ENCODE data around the gene SIX1.

DNA sequence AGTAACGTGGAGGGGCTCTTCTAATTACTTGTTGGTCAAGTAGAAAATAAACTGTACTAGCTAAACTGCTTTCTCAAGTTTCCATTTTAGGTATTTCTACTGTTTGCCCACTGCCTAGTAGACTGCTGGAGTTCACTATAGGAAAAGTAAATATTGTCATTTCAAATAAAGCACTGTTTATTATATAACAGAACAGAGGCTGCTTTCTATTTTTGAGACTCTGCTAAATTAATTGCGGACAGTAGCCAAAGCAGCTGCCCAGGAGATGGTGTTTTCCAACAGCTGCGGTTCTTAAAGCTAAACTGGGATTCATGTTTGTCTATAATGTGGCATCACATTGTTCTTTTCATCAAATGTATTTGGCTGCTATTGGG lies 15.9 kb upstream of the SIX1 start:
- TF ChIP-seq, protein P1, sequence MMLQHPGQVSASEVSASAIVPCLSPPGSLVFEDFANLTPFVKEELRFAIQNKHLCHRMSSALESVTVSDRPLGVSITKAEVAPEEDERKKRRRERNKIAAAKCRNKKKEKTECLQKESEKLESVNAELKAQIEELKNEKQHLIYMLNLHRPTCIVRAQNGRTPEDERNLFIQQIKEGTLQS (CRISPR knock-in tag; conservative IDR thresholded peaks at IDR 0.05), result no peak
- TF ChIP-seq, protein P2, sequence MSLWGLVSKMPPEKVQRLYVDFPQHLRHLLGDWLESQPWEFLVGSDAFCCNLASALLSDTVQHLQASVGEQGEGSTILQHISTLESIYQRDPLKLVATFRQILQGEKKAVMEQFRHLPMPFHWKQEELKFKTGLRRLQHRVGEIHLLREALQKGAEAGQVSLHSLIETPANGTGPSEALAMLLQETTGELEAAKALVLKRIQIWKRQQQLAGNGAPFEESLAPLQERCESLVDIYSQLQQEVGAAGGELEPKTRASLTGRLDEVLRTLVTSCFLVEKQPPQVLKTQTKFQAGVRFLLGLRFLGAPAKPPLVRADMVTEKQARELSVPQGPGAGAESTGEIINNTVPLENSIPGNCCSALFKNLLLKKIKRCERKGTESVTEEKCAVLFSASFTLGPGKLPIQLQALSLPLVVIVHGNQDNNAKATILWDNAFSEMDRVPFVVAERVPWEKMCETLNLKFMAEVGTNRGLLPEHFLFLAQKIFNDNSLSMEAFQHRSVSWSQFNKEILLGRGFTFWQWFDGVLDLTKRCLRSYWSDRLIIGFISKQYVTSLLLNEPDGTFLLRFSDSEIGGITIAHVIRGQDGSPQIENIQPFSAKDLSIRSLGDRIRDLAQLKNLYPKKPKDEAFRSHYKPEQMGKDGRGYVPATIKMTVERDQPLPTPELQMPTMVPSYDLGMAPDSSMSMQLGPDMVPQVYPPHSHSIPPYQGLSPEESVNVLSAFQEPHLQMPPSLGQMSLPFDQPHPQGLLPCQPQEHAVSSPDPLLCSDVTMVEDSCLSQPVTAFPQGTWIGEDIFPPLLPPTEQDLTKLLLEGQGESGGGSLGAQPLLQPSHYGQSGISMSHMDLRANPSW (CRISPR knock-in tag; conservative IDR thresholded peaks at IDR 0.05; ENCODE audit: low read depth), result no peak
- no peak for TF ChIP-seq CREM (CRISPR knock-in tag; IDR thresholded peaks at IDR 0.05)
- TF ChIP-seq, protein P3, sequence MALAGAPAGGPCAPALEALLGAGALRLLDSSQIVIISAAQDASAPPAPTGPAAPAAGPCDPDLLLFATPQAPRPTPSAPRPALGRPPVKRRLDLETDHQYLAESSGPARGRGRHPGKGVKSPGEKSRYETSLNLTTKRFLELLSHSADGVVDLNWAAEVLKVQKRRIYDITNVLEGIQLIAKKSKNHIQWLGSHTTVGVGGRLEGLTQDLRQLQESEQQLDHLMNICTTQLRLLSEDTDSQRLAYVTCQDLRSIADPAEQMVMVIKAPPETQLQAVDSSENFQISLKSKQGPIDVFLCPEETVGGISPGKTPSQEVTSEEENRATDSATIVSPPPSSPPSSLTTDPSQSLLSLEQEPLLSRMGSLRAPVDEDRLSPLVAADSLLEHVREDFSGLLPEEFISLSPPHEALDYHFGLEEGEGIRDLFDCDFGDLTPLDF (CRISPR knock-in tag; IDR thresholded peaks at IDR 0.05), result no peak
- TF ChIP-seq, protein P4, sequence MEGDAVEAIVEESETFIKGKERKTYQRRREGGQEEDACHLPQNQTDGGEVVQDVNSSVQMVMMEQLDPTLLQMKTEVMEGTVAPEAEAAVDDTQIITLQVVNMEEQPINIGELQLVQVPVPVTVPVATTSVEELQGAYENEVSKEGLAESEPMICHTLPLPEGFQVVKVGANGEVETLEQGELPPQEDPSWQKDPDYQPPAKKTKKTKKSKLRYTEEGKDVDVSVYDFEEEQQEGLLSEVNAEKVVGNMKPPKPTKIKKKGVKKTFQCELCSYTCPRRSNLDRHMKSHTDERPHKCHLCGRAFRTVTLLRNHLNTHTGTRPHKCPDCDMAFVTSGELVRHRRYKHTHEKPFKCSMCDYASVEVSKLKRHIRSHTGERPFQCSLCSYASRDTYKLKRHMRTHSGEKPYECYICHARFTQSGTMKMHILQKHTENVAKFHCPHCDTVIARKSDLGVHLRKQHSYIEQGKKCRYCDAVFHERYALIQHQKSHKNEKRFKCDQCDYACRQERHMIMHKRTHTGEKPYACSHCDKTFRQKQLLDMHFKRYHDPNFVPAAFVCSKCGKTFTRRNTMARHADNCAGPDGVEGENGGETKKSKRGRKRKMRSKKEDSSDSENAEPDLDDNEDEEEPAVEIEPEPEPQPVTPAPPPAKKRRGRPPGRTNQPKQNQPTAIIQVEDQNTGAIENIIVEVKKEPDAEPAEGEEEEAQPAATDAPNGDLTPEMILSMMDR (IDR thresholded peaks at IDR 0.05), result no peak
- TF ChIP-seq CBFB (CRISPR knock-in tag; IDR thresholded peaks at IDR 0.05; ENCODE audit: low read depth), result no peak
- TF ChIP-seq, protein P5, sequence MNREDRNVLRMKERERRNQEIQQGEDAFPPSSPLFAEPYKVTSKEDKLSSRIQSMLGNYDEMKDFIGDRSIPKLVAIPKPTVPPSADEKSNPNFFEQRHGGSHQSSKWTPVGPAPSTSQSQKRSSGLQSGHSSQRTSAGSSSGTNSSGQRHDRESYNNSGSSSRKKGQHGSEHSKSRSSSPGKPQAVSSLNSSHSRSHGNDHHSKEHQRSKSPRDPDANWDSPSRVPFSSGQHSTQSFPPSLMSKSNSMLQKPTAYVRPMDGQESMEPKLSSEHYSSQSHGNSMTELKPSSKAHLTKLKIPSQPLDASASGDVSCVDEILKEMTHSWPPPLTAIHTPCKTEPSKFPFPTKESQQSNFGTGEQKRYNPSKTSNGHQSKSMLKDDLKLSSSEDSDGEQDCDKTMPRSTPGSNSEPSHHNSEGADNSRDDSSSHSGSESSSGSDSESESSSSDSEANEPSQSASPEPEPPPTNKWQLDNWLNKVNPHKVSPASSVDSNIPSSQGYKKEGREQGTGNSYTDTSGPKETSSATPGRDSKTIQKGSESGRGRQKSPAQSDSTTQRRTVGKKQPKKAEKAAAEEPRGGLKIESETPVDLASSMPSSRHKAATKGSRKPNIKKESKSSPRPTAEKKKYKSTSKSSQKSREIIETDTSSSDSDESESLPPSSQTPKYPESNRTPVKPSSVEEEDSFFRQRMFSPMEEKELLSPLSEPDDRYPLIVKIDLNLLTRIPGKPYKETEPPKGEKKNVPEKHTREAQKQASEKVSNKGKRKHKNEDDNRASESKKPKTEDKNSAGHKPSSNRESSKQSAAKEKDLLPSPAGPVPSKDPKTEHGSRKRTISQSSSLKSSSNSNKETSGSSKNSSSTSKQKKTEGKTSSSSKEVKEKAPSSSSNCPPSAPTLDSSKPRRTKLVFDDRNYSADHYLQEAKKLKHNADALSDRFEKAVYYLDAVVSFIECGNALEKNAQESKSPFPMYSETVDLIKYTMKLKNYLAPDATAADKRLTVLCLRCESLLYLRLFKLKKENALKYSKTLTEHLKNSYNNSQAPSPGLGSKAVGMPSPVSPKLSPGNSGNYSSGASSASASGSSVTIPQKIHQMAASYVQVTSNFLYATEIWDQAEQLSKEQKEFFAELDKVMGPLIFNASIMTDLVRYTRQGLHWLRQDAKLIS (CRISPR knock-in tag; IDR thresholded peaks at IDR 0.05; ENCODE audit: borderline replicate concordance), result no peak
- TF ChIP-seq NFATC4 (CRISPR knock-in tag; IDR thresholded peaks at IDR 0.05), result no peak
- TF ChIP-seq, protein P6, sequence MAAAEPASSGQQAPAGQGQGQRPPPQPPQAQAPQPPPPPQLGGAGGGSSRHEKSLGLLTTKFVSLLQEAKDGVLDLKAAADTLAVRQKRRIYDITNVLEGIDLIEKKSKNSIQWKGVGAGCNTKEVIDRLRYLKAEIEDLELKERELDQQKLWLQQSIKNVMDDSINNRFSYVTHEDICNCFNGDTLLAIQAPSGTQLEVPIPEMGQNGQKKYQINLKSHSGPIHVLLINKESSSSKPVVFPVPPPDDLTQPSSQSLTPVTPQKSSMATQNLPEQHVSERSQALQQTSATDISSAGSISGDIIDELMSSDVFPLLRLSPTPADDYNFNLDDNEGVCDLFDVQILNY (CRISPR knock-in tag; IDR thresholded peaks at IDR 0.05), result no peak

Measured in WTC11 (cell line).